Endothelial cell of umbilical vein (primary cell): ENCODE results near the gene ANKIB1.

Source experiments
- EZH2 ChIP-seq: IDR thresholded peaks from 2 replicates; pipeline ENCODE4 v1.6.1; 2012; ENCODE audit warnings: borderline replicate concordance, low read depth, mild to moderate bottlenecking, moderate library complexity, low read length, inconsistent platforms; ENCODE audit not compliant: severe bottlenecking
- FOS ChIP-seq: IDR thresholded peaks from 2 replicates; pipeline ENCODE4 v1.6.1; 2011; ENCODE audit warnings: mild to moderate bottlenecking, low read length, moderate library complexity, borderline replicate concordance; ENCODE audit not compliant: insufficient read depth
- MAX ChIP-seq: IDR thresholded peaks from 2 replicates; pipeline ENCODE4 v1.6.1; 2011; ENCODE audit not compliant: insufficient read depth, insufficient read length
- POLR2A ChIP-seq: IDR thresholded peaks from 2 replicates; pipeline ENCODE4 v1.6.1; 2012; ENCODE audit warnings: low read depth, mild to moderate bottlenecking, control low read depth, low read length
- TF ChIP-seq, protein P1 (sequence below), 2 donors: IDR thresholded peaks; 1 replicate in 1 of 2; 2 replicates in 1 of 2; pipeline ENCODE4 v1.5.1; 2011; ENCODE audit warnings: low read length in 2 of 2, mild to moderate bottlenecking in 2 of 2, moderate library complexity in 2 of 2, control low read depth in 1 of 2, inconsistent platforms in 1 of 2, low read depth in 1 of 2; ENCODE audit not compliant: insufficient read depth in 1 of 2; ENCODE audit errors: extremely low read depth in 1 of 2

DNA sequence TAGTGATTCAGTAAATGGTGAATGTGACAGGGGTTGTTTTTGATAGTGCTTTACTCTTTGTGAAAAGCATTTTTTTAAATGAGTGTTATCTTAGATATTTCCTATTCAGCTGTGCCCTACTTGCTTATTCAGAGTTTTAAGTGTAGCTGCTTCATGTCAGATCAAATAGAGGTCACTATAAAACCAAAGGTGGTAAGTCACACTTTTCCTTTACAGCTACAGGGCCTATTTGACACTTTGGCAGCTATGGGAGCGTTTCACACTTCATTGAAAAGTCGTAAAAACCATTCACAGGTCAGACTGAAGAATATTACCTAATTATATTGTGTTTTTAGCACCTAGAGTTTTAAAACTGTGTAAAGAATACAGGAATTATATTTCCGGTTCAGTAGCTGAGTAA lies 67.3 kb downstream of the ANKIB1 start:
- no peak for TF ChIP-seq EZH2
- TF ChIP-seq POLR2A, result no peak
- TF ChIP-seq, protein P1, sequence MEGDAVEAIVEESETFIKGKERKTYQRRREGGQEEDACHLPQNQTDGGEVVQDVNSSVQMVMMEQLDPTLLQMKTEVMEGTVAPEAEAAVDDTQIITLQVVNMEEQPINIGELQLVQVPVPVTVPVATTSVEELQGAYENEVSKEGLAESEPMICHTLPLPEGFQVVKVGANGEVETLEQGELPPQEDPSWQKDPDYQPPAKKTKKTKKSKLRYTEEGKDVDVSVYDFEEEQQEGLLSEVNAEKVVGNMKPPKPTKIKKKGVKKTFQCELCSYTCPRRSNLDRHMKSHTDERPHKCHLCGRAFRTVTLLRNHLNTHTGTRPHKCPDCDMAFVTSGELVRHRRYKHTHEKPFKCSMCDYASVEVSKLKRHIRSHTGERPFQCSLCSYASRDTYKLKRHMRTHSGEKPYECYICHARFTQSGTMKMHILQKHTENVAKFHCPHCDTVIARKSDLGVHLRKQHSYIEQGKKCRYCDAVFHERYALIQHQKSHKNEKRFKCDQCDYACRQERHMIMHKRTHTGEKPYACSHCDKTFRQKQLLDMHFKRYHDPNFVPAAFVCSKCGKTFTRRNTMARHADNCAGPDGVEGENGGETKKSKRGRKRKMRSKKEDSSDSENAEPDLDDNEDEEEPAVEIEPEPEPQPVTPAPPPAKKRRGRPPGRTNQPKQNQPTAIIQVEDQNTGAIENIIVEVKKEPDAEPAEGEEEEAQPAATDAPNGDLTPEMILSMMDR (IDR thresholded peaks at IDR 0.05; ENCODE audit: extremely low read depth in 1 of 2, insufficient read depth in 1 of 2, low read depth in 1 of 2, low read length in 2 of 2), result no peak
- TF ChIP-seq MAX, result no peak
- TF ChIP-seq FOS, result no peak
